T47D (cell line): ENCODE results near the gene KIRREL2.
"Not testable (repeated sequence)": the region's sequence is repeated elsewhere in the genome, so short reads cannot be mapped to it uniquely, and the experiment has no call there.

Experiments used
- DNase-seq, 2 experiments: peaks; one replicate each; pipeline versions ENCODE4 v3.0.0 to v3.0.0-alpha.2; 2011 to 2012; ENCODE audit warnings: low read depth in 1 of 2, low spot score in 1 of 2
- JUND ChIP-seq: IDR thresholded peaks from 2 replicates; pipeline ENCODE4 v1.6.1; 2012; ENCODE audit warnings: low read depth
- in situ Hi-C: cut with HindIII; loops from 2 replicates; pipeline ENCODE4 v1.10.0; 2016; ENCODE audit warnings: low sequenced_read_pairs, low pct_unique_long_range_greater_than_20kb

The KIRREL2 gene

DNA sequence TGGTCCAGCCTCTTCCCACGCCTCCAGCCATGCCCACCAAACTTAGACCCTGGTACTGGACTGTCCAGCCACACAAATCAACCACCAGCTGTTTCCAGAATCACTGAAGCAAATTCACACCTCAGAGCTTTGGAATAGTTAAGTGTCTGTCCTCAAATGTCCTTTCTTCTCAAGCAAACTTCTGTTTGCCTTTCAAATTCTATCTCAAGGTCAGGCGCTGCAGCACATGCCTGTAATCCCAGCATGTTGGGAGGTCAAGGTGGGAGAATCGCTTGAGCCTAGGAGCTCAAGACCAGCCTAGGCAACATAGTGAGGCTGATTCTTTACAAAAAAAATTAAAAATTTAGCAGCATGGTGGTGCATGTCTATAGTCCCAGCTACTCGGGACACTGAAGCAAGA is 24.7 kb upstream of the KIRREL2 start:
- DNase-seq, result no peak
- in situ Hi-C loops, result no loop called here

GRCh38 chr19:35833972-35834371 is 22.7 kb upstream of the KIRREL2 start:
- DNase-seq, result no peak
- TF ChIP-seq JUND, result no peak
- in situ Hi-C loops, result no loop called here

More for the DNA sequence above, 24.7 kb upstream of the KIRREL2 start:
- no peak for TF ChIP-seq JUND

DNA sequence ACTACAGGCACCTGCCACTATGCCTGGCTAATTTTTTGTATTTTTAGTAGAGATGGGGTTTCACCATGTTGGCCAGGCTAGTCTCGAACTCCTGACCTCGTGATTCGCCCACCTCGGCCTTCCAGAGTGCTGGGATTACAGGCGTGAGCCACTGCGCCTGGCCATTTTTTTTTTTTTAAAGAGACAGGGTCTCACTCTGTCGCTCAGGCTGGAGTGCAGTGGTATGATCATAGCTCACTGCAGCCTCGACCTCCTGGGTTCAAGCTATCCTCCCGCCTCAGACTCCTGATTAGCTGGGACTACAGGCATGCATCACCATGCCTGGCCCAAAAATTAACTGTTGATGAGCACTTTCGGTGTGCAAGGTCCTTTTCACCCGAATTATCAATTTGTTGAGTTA is 20.6 kb upstream of the KIRREL2 start:
- in situ Hi-C loops, DNase-seq: not testable (repeated sequence)

- no peak for DNase-seq
- in situ Hi-C loops, result no loop called here
- TF ChIP-seq JUND, result no peak
These were observed 14.6 kb upstream of the KIRREL2 start for GRCh38 chr19:35841961-35842595.

- no peak for TF ChIP-seq JUND
- DNase-seq, result no peak
- in situ Hi-C loops, result no loop called here
These were observed 13.9 kb upstream of the KIRREL2 start for GRCh38 chr19:35842666-35843272.

DNA sequence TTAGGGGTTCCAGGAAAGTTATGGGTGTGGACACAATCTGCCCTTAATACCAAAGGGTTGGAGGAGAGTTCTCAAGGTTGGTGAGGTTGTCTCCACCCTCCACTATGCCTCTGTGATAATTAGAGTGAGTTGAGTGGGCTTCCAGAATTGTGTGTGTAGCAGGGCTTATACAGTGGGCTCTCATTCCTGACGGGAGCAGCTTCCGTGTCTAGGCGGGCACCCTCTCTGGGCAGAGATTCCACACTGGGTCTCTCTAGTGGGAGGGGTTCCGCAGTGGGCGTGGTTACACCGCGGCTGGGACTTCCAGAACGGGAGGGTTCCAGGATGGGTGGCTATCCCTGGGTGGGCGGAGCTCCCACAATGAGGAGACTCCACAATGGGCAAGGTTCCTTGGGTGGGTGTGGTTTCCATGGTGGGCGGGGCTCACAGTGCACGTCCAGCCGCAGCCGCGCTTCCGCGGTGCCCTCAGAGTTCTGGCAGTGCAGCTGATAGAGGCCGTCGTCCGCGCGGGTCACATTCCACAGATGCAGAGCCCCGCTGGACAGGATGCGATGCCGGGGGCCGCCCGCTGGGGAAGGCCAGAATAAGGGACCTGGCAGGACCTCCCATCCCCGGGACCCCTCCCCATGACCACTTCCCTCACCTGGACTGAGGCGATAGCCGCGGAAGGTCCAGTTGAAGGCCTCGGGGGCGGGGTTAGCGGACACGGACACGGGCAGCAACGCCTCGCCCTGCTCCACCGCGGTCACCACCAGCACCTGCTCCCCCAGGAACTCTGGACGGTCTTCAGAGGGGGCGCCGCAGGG is 12.8 kb upstream of the KIRREL2 start:
- in situ Hi-C loops, result no loop called here
- DNase-seq, result peak in 1 of 2 experiments; percentile 91
- TF ChIP-seq JUND, result no peak

DNA sequence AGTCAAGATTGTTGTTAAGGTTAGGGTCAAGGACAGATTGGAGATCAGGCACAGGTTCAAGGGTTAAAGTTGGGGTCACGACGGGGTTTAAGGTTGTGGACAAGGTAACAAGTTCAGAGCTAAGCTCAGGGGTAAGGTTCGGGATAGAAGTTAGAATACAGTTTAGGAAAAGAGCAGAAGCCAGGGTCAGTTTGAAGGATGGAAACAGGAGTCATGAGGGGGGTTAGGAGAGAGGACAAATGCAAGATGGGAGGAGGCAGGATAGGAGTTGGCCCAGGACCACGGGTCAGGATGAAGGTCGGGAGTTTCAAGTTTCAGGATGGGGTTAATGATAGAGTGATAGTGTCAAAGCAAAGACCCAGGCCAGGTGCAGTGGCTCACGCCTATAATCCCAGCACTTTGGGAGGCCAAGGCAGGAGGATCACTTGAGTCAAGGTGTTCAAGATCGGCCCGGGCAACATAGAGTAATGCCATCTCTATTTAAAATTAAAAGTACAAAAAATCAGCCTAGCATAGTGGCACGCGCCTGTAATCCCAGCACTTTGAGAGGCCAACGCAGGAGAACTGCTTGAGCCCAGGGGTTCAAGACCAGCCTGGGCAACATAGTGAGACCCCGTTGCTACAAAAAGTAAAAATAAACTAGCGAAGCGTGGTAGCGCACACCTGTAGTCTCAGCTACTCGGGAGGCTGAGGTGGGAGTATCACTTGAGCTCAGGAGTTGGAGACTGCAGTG is 12.1 kb upstream of the KIRREL2 start:
- in situ Hi-C loops, result no loop called here
- TF ChIP-seq JUND, result no peak
- DNase-seq, result no peak

DNA sequence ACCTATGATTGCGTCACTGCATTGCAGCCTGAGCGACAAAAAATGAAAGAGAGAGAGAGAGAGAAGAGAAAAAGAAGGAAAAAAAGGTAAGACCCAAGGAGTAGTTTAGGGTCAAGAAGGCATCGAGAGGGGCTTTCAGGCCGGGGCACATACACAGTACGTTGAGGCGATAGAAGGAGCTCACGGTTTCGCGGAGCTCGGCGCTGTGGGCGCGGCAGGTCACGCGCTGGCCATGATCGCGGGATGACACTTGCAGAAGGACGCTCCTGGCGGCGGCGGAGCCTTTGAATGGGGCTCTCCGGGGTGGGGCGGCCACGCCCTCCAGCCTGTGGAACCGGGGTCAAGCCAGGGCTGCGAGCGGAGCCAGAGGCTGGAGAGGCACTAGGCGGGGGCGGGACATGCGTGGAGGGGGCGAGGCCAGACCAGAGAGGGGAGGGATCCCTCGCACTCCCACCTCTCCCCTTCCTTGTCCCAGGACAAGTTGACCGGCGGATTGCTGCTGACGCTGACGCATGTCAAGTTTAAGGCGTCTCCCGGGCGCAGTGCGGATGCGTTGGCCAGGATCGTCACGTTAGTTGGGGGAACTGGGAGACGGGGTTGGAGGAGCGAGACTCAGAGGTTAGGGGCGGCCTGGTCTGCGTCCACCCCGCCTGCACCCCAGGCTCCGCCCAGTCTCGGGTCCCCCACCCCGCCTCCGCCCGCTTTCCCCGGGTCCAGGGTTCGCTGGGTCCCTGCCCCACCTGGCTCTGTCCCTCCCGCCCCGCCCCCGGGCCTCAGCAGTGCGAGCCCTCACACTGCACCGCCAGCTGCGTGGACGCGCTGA is 11.3 kb upstream of the KIRREL2 start:
- TF ChIP-seq JUND, result no peak
- in situ Hi-C loops, result no loop called here
- DNase-seq, result peak; percentile 48 to 59

DNA sequence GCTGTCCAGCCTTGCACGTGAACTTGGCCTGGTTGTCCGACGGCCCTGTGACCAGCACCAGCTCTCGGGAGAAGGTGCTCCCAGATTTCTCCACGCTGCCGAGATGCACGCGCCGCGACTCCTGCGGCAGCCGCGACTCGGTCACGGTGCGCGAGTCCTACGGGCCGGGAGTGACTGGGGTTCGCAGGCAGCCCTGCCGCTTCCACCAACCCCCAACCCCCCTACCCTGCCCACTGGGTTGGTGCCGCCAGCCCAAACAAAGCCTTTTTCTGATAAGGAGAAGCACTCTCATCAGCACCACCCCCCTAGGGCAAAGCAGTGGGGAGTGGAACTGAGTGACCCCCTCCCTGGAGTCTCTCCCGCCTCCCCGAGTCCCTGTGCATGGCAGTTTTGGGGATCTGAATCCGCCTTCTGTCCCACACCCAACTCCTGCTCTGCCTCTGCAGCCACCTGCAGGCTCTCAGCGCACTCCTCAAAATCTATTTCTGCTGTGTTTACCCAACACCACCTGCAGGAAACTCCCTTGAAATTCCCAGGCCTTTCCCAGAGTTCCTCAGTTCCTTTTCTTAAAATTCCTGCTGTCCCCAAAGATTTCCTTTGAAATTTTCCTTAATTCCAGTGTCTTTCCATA is 10.6 kb upstream of the KIRREL2 start:
- in situ Hi-C loops, result no loop called here
- peak; percentile 50 to 59 for DNase-seq
- TF ChIP-seq JUND, result no peak

DNA sequence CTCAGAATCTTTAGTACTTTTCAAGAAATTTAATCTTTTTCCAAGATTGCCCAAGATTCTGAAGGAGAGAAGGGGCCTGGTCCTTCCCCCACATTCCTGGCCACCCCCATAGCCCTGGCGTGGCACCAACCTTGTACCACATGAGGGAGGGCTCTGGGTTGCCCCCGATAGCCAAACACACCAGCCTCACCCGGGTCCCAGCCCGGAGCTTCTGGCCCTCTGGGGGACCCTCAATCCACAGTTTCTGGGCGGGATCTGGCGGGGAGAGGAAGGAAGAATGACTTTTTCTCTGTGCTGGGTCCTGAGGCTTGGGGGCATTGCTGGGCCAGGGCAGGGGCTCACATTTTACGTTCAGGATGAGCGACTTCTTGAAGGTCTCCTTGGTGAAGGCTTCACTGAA is 8.8 kb upstream of the KIRREL2 start:
- DNase-seq, result no peak
- no peak for TF ChIP-seq JUND
- in situ Hi-C loops, result no loop called here

- TF ChIP-seq JUND, result no peak
- no peak for DNase-seq
- in situ Hi-C loops, result no loop called here
These were observed 8.2 kb upstream of the KIRREL2 start for GRCh38 chr19:35848486-35848885.
